HEK293T (cell line): Measurements from ENCODE around the gene LSM4.

Experiments used
- CTCF ChIA-PET: fragments of 350-600 bp; formaldehyde crosslinking; extraction: SDS; loops from one replicate; lab custom pipeline; 2021; ENCODE audit warnings: antibody characterized with exemption, inconsistent platforms; lab: Yijun Ruan, JAX
- POLR2A ChIA-PET: fragments of 350-600 bp; formaldehyde crosslinking; extraction: SDS; loops from one replicate; lab custom pipeline; 2020; ENCODE audit warnings: antibody characterized with exemption, inconsistent platforms; lab: Yijun Ruan, JAX
- DNase-seq: peaks from one replicate; pipeline ENCODE4 v3.0.0; 2012; ENCODE audit warnings: mixed read lengths; ENCODE audit errors: extremely low spot score
- ARNT ChIP-seq: fragments of 450-650 bp; IDR thresholded peaks from 2 replicates; pipeline ENCODE4 v1.6.1; 2017; ENCODE audit warnings: mild to moderate bottlenecking
- BHLHE40 ChIP-seq: fragments of 450-650 bp; IDR thresholded peaks from 2 replicates; pipeline ENCODE4 v1.6.1; 2016; ENCODE audit warnings: mild to moderate bottlenecking, moderate library complexity, borderline replicate concordance
- CTBP1 ChIP-seq: fragments of 450-650 bp; IDR thresholded peaks from 2 replicates; pipeline ENCODE4 v1.6.1; 2016; ENCODE audit warnings: borderline replicate concordance
- ELF4 ChIP-seq: fragments of 450-650 bp; IDR thresholded peaks from 2 replicates; pipeline ENCODE4 v1.6.1; 2017; ENCODE audit warnings: antibody characterized with exemption
- FOXA1 ChIP-seq: fragments of 450-650 bp; IDR thresholded peaks from 2 replicates; pipeline ENCODE4 v1.6.1; 2016; ENCODE audit warnings: mild to moderate bottlenecking
- FOXK2 ChIP-seq: fragments of 450-650 bp; IDR thresholded peaks from 2 replicates; pipeline ENCODE4 v1.6.1; 2016; ENCODE audit warnings: mild to moderate bottlenecking
- FOXM1 ChIP-seq: fragments of 450-650 bp; IDR thresholded peaks from 2 replicates; pipeline ENCODE4 v1.6.1; 2017; ENCODE audit warnings: mild to moderate bottlenecking, borderline replicate concordance
- HDGF ChIP-seq: fragments of 450-650 bp; IDR thresholded peaks from 2 replicates; pipeline ENCODE4 v1.6.1; 2017; ENCODE audit warnings: antibody characterized with exemption, borderline replicate concordance
- L3MBTL2 ChIP-seq: fragments of 450-650 bp; conservative IDR thresholded peaks from 2 replicates; pipeline ENCODE4 v1.6.1; 2016; ENCODE audit warnings: mild to moderate bottlenecking
- LEF1 ChIP-seq: fragments of 450-650 bp; IDR thresholded peaks from 2 replicates; pipeline ENCODE4 v1.6.1; 2017; ENCODE audit warnings: mild to moderate bottlenecking, borderline replicate concordance
- NFRKB ChIP-seq: fragments of 450-650 bp; IDR thresholded peaks from 2 replicates; pipeline ENCODE4 v1.6.1; 2016; ENCODE audit warnings: mild to moderate bottlenecking, moderate library complexity
- PKNOX1 ChIP-seq: fragments of 450-650 bp; IDR thresholded peaks from 2 replicates; pipeline ENCODE4 v1.6.1; 2016
- SP1 ChIP-seq: fragments of 450-650 bp; IDR thresholded peaks from 2 replicates; pipeline ENCODE4 v1.6.1; 2017
- SUZ12 ChIP-seq: fragments of 450-650 bp; IDR thresholded peaks from 2 replicates; pipeline ENCODE4 v1.6.1; 2016; ENCODE audit warnings: mild to moderate bottlenecking
- TARDBP ChIP-seq: fragments of 450-650 bp; IDR thresholded peaks from 2 replicates; pipeline ENCODE4 v1.6.1; 2016
- ZNF384 ChIP-seq: fragments of 450-650 bp; IDR thresholded peaks from 2 replicates; pipeline ENCODE4 v1.6.1; 2016

Gene LSM4

GRCh38 chr19:18289471-18290301, 33.2 kb downstream of the LSM4 start:
- no peak for DNase-seq
- TF ChIP-seq FOXM1 (no peak), HDGF (no peak), NFRKB (no peak), TARDBP (no peak), SUZ12 (no peak), ARNT (no peak), FOXA1 (no peak)
- POLR2A ChIA-PET: interaction anchor here (1.1 to 5.7 kb wide), 2 partner anchors 9 to 32 kb away, joined by 5 to 120 read pairs; partner anchors contain the start of gene JUND
- CTCF ChIA-PET: interaction anchor here (0.6 kb wide), 1 partner anchor 10 kb away, joined by 4 read pairs; no protein-coding TSS in a partner anchor

- no peak for DNase-seq
- TF ChIP-seq LEF1: no peak
- no peak for TF ChIP-seq SUZ12
- no peak for TF ChIP-seq FOXM1
- TF ChIP-seq HDGF: no peak
- no peak for TF ChIP-seq BHLHE40
- TF ChIP-seq TARDBP: no peak
- TF ChIP-seq ELF4: no peak
- no peak for TF ChIP-seq ARNT
- TF ChIP-seq CTBP1: no peak
- no peak for TF ChIP-seq L3MBTL2
- TF ChIP-seq FOXK2: no peak
- TF ChIP-seq PKNOX1: no peak
- POLR2A ChIA-PET: interaction anchor here (1.1 to 5.7 kb wide), 2 partner anchors 8 to 34 kb away, joined by 5 to 120 read pairs; partner anchors contain the start of gene JUND
- CTCF ChIA-PET: interaction anchor here (0.7 kb wide), 1 partner anchor 100 kb away, joined by 3 read pairs; no protein-coding TSS in a partner anchor
Measured at GRCh38 chr19:18287836-18288772, 34.8 kb downstream of the LSM4 start.

- ChIA-PET CTCF (no interaction called here), POLR2A (interaction anchor here (1.0 kb wide), 1 partner anchor 35 kb away, joined by 3 read pairs; the partner anchor contains the start of gene LSM4)
- no peak for DNase-seq
- TF ChIP-seq HDGF (no peak), SUZ12 (no peak), SP1 (no peak), FOXM1 (no peak), TARDBP (no peak), PKNOX1 (no peak), NFRKB (no peak), ELF4 (no peak), ZNF384 (no peak), BHLHE40 (no peak), ARNT (no peak), L3MBTL2 (no peak), LEF1 (no peak), FOXA1 (no peak), CTBP1 (no peak), FOXK2 (no peak)
Measured at GRCh38 chr19:18286973-18287635, 35.8 kb downstream of the LSM4 start.

DNA sequence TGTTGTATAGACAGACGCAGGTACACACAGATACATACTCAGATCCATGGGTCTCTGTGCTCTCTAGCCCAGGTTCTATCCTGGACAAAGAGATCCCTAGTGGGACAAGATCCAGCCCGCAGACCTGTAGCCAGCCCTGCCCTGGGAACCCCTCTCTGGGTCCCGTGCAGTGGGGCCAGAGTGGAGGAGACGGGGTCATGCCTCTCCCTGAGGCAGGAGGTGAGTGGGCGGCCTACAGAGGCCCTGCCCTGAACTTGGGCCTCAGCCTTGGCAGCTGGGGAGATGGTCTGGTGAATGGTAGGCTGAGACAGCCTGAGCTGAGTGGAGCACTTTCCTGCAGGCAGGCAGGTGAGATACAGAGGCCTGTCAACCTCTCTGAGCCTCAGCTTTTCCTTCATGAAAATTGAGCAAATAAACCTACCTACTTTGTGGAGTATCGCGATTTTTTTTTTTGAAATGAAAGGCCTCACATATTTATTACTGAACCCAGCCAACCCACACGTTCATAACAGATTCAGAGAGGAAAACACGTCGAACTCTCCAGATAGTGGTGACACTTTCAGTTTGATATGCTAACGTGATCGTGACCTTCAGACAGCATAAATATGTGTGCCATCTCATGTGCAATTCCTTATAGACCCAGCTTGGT, 38.0 kb downstream of the LSM4 start:
- CTCF ChIA-PET: no interaction called here
- TF ChIP-seq FOXA1: no peak
- no peak for TF ChIP-seq ARNT
- TF ChIP-seq BHLHE40: no peak
- no peak for TF ChIP-seq NFRKB
- TF ChIP-seq HDGF: no peak
- no peak for TF ChIP-seq FOXK2
- no peak for TF ChIP-seq SUZ12
- no peak for TF ChIP-seq ELF4
- no peak for TF ChIP-seq SP1
- TF ChIP-seq LEF1: no peak
- no peak for TF ChIP-seq L3MBTL2
- no peak for TF ChIP-seq FOXM1
- TF ChIP-seq CTBP1: no peak
- TF ChIP-seq TARDBP: no peak
- TF ChIP-seq ZNF384: no peak
- TF ChIP-seq PKNOX1: no peak
- POLR2A ChIA-PET: interaction anchor here (0.9 to 1.3 kb wide), 2 partner anchors 38 to 44 kb away, joined by 3 read pairs; partner anchors contain the start of gene LSM4
- no peak for DNase-seq
